ENCODE measurements around the gene ATP2A3.

The ATP2A3 gene

DNA sequence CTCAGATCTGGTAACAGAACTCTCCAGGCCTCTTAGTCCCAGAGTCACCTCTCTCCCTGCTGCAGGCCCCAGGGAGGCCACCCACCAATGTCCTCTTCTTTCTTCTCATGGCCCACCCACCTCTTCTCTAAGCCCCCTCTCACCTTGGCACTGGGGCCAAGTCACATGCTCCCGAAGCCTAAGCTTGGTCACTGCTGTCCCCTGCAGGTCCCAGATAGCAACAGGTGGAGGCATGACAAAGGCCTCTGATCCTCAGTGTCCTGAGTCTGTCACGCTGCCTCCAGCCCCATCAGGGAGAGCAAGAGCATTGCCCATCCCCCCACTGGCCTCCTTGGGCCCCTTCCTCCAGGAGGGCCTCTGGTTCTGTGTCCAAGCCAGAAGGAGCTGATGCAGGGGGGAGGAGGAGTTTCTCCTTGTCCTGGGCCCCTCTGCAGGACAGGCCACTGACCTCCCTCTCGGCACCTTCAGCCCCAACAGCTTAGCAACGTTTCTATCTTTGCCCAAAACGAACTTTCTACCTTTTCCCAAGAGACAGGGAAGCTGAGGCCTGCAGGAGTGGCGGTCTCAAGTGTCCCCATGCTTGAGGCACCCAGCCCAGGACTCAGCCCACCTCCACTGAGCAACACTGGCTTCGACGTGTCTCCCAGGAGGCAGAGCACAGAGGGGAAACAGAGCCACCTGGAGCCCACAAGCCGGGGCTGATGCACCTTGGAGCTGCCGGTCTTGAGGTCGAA, 56.6 kb downstream of the ATP2A3 start:
- DNase-seq, result no peak

DNA sequence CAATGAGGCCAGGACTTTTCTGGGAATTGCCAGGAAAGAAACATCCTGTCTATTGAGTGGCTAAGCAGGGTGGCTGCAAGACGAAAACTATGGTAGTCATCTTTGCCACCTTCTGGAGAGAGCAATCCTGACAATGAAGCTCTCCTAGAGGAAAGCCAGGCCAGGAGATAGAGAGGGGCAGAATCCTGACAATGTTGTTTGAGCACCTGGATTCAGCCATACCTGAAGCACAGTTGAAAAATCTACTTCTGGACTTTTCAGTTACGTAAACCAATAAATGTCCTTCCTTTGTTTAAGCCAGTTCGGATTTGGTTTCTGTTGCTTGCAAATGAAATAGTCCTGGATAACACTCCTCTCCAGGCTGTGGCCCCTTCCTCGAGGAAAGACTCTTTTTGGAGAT, 57.4 kb downstream of the ATP2A3 start:
- no peak for DNase-seq

DNA sequence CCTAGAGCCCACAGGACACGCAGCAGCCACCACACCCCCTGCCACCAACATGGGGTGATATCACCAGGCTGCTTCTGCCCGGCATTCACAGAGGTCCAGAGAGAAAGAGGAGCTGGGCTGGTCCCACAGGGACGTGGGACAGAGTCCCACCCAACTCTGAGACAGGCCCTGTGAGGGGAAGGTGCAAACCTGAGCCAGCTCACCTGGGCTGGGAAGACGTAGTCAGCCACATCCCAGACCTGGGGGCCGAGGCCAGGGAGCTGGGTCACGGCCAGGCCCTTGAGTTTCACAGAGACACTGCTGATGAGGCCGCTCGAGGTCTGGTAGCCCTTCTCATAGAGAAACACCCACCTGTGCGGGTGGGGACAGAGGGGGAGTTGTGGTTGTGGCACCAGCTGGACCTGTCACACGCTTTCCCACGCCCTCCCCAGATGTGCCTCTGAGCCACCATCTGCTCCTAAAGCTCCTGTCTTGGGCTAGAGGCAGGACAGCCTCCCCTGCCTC, 59.2 kb downstream of the ATP2A3 start:
- no peak for DNase-seq

DNA sequence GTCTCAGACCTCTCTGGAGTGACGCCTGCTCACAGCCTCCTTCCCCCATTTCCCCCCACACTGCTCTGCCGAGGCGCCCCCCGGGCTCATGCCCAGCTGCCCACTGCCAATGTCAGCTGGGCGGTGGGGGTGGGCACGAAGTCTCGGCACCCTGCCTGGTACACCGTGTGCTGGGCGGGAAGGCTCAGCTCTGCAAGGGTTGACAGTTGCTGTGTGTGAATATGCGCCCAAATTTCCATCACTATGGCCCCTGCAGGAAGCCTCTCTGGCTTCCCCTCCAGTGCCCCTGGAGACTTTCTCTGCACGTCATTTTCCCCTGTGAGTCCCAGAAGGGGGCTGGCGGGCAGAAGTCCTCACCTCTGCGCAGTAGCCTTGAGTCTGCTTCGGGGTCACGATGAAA, 59.7 kb downstream of the ATP2A3 start:
- no peak for DNase-seq

DNA sequence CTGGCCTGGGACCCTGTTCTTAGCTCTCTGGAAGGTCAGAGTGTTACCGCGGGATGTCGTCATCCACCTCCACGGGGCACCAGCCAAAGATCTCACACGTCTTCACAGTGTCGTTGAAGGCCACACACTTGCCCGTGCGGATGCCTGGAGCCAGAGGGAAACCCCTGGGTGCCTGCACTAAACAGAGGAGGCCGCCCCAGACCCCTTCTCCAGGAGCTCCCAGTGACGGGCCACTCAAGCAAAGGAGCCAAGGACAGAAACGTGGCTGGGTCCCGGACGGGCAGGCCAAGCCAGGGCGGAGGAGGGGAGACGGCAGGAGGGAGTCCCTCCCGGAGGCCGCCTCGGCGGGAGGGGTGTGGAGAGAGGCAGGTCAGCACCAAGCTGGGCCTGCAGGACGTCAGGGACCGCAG, 60.4 kb downstream of the ATP2A3 start:
- DNase-seq, result no peak

DNA sequence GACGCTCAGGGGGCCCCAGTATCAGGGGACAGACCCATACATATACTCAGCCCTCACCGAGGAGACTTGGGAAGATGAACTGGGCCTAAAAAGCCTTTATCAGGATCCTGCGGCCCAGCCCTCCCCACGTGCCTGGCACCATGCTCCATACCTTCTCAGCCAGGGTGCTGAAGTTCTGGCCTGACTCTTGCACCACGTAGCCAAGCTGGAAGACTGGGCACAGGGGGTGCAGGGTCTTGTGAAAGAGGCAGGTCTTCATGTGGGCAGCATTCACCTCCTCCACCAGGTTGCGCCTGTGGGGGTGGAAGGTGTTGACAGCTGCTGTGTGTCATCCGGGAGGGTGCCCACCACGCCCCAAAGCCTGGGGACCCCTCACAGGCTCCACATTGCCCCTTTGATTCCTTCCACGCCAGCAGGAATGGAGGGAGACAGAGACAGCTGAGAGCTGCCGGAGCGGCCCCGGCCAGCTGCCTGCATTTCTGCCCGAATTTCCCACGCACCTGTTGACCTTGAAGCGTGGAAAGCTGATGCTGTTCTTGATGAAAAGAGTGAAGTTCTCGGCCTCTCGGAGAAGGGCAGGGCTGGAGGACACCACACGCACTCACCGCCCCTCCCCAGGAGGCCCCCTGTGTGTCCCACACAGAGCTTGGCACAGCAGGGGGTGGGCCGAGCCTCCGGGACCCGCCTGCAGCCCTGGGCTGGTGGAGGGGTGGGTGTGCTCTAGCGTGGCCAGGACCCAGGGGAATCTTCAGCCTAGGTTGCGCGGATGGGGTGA, 61.0 kb downstream of the ATP2A3 start:
- no peak for DNase-seq

DNA sequence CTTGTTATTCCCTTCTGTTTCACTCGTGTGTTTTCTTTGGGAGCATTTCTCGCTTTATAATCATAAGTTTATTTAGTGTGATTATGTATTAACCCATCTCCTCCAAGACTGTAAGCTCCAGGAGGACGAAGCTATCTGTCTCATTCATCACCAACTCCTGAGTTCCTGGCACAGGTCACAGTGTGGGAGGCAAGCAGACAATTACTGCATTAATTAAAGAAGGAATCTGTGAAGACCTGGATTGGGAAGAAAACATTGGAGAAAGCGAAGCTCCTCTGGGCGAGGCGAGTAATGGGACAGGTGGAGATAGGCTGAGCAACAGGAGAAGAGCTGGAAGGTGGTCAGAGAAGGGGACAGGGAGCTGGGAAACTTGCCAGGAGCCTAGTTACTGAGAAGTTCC, 63.6 kb downstream of the ATP2A3 start:
- no peak for DNase-seq

DNA sequence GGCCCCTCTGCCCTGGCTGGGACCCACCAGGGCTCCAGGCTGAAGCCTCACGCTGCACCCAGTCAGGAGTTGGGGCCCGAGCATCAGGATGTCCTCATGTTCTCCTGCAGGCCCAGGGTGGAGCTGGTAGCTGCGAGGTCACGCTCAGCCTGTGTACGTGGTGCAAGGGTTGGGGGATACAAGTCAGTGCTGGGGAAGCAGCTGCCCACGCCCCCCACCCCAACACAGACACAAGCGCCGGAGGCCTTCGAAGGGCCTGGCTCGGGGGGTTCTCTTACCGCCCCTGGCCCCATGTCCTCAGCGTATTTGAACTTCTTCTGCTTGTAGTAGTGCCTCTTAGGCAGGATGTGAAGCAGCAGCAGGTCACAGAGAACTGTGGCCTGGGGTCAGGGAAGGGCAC, 66.5 kb downstream of the ATP2A3 start:
- DNase-seq, result no peak

DNA sequence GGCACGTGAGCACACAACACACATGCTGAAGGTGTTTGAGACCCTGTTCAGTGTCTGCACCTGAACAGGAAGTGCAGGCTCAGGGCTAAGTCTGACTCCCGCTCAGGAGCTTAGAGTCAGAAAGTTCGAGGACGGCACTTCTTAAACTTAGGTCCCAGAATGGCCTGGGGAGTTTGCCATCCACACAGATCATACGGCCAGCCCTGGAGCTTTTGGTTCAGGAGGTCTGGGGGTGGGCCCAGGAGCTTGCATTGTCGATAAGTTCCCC, 67.3 kb downstream of the ATP2A3 start:
- DNase-seq, result no peak

DNA sequence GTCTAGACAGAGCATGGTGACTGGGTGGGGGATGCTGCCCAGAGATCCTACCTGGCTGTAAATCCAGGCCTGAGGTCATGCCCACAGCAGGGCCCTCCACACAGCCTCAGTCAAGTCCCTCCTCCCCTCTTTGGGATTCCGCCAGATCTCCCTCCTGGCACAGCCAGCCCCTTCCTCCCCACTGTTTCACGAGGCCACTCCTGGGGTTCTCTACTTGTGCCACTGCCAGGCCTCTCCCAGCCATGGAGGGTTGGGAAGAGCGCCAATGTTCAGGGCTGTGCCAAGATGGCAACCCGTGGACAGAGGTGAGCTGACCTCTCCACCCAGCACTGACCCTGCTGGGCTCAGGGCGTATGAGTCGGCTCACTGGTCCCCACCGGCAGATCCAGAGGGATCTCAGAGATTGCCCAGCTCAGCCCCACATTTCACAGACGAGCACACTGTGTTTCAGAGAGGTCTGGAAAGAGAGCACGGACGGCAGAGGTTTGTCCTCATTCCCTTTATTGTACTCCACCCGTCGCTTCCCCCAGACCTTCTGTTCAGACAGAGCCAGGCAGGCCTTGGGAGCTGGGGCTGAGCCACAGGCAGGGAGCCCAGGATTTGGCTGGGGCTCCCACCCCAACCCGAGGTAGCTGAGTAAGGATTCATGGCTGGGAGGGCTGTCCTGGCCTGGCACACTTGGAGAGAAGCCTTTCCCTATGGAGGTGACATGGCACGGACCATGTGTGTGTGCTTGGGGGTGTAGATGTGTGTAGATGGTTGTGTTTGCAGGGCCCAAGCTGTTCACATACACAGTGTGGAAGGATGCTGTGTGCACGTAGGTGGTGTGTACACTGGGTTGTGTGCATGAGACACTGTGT, 67.9 kb downstream of the ATP2A3 start:
- no peak for DNase-seq

DNA sequence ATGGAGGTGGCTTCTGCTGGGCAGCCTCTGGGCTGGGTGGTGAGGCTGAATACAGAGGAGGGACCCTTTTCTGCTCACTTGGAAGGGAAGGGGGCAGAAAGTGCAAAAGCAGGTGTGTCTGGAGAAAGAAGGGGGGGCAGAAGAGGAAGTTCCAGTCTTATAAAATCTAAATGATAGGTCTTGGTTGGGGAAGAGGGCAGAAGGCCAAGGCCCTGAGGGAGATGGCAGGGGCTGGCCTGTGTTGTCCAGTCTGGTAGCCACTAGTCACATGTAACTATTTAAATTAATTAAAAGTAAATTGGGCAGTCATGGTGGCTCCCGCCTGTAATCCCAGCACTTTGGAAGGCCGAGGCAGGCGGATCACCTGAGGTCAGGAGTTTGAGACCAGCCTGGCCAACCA, 68.9 kb downstream of the ATP2A3 start:
- DNase-seq, result no peak

DNA sequence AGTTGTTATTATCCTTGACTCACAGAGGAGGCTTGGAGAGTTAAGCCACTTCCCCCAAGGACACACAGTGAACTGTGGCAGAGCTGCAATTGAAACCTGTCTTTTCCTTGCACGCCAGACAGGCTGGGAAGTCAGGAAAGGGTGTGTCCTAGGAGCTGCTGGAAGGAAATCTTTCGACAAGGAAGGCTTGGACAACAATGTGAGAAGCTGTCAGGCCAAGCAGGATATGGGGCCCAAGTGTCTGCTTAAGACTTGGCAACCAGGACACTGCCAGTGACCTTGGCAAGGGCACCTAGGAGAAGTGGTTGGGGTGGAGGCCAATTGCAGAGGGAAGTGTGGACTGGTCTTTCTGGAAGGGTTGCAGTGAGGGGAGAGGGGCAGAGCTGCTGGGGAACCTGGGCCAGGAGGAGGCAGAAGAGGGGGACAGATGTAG, 69.3 kb downstream of the ATP2A3 start:
- DNase-seq, result no peak

DNA sequence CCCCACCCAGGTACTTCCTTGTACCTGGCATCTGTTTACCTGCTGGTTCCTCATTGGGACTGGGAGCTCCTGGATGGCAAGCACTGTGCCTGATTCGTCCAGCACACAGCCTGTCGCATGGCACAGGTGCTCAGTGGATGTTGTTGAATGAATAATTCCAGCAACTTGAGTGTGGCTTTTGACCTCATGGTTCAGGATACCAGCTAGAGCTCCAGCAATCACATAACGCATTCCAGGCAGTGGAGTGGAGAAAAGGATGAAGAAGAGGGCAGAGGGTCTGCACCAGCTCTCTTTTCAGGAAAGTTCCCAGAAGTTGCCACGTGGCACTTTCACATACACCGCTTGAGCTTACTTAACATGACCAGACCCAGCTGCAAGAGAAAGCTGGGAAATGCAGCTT, 70.0 kb downstream of the ATP2A3 start:
- DNase-seq, result no peak

DNA sequence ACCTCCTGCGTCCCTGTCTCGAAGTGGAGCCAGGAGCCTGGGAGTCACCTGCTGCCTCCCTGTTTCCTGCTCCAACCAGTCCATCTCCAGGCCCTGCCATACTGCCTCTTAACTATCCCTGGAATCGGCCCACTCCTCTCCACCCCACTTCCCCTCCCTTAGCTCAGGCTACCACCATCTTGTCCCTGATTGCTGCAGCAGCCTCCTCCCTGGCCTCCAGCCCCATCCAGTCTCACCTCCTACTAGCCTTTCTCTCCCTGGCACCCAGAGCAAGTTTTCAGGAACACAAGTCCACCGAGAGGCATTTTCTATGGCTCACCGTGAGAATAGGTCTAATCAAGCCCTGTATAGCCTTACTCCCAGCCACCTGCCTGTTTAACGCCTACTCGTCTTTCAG, 70.5 kb downstream of the ATP2A3 start:
- no peak for DNase-seq

DNA sequence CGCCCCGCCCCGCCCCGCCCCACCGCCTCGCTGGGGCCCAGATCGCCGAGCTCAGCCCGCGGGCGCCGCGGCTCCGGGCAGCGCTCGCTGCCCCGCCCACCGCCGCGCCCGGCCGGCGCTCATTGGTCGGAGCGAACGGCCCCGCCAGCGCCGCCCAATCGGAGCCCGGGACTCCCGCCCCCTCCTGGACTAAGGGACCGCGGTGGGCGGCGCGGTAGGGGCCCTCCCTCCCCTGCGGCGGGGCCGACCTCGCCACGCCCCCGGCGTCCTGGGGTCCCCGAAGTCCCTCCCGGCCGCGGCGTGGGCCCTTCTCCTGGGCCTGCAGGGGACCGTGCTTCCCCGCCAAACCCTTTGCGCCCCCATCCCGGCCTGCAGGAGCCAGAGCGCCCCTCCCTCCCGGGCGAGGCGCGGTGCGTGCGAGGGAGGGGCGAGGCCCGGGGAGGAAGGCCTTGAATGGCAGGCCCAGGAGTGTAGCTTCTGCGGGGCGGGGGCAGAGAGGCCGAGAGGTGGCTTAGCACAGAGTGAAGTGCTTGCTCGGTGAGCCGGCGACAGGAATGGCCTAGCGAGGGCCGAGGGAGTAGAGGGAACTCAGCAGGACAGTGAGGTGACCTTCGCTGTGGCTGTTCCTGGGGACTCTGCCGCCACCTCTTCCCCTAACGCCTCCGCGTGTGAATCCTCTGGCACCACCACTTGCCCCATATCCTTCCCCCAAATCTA, 71.1 kb downstream of the ATP2A3 start, which contains the start of gene CAMKK1:
CAMKK1 (minus strand) TSS at position 51 of the 717 bp plus-strand sequence. CDS start 7,366 bp downstream, outside the sequence.
- peak; percentile 95 for DNase-seq

DNA sequence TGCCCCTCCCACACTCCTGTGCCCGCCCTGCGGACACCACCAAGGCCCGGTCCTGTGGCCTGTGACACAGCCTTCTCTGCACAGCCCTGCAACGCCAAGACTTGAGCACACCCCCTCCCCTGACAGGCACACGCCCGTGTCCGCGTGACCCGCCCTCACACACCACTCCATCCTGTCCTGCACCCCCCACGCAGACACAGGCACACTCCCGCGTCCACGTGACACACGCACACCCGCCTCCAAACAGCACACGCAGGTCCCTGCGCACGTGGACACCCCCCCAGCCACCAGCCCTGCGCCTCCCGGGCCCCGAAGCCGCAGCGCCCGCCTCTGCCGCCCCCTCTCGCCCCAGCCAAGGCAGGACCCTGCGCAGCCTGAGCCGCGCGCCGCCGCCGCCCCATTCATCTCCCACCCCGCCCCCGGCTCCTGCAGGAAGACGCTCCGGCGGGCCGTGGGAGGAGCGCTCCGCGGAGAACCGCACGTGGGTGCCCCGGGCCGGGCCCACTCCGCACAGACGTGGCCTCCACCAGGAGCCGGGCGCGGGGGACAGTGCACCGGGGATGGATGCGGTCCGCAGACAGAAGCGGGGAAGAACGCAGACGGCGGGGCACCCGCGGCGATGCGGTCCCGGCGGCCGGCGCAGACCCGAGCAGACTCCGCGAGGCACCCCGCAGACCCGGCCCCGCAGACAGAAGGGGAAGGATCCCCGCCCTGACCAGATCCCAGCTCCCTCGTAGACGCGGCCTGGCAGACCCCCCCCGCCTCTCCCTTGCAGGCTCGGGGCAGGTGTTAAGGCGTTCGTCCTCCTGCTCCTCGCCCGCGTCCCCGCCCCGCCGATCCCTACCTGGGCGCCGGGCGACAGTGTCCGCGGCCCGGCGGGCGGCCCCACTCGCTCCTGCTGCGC, 71.9 kb downstream of the ATP2A3 start:
- DNase-seq, result peak; percentile 74

DNA sequence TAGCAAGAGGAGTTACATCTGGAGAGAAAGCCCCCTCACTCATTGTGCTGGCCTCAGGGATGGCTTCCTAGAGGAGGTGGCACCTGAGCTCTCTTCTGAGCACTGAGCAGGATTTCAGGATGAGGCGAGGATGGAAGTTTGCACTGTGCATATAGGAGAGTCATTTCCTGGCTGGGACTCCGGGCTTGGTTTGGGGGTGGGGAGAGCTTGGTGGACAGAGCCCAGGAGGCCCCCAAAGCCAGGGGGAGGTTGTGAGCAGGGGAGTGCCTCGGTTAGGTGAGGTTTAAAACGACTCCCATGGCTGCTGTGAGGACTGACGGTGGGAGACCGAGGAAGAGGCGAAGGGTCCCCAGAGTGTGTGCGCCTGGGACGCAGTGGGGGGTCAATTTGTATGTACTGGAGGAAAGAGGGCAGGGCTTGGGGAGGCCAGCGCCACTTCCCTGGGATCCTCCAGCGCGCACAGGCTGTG, 72.6 kb downstream of the ATP2A3 start:
- DNase-seq, result no peak

DNA sequence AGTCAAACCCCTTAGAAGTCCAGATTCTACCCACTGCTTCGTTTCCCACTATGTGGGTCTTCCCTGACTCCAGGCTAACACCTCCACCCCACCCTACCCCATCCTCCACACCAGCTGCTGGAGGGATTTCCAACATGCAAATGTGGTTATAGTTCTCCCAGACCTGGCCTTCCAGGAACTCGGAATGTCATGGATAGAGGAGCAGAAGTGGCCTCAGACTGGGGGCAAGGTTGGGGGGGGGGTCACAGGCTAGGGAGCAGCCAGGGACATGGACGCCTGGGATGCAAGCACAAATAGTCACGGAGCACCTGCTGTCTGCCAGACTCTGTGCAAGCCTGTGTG, 73.4 kb downstream of the ATP2A3 start:
- DNase-seq, result no peak

DNA sequence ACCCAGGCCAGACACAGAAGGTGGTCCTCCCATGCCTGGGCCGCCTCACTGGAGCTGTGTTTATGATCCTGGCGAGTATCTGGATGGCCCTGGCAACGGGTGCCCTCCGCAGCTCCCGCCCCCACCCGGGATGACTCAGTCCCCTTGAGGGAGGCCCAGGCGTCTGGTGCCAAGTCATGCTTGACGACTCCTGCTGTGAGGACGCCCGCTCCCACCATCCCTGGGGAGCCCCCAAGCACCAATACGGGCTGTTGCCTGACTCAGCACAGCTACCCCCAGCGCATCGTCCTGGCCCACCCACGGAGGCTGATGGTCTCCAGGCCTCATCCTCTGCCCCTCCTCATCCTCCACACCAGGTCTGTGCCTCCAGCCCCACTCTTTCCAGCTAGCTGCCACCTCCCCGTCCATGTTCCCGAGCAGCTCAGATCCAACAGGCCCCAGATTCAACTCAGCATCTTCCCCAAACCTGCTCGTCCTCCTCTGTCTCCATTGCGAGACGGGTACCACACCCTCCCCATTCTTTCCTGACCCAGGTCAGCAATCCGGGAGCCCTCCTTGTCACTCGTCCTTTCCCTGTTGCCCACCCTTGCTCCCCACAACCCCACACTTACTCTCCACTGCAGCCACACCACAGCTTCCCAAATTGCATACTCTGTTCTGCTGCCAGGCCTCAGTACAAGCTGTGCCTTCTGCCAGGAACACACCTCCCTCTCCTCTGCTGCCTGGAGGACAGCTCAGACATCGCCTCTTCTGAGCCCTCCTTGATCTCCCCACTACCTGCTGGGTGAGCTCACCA, 74.0 kb downstream of the ATP2A3 start:
- peak; percentile 40 for DNase-seq

DNA sequence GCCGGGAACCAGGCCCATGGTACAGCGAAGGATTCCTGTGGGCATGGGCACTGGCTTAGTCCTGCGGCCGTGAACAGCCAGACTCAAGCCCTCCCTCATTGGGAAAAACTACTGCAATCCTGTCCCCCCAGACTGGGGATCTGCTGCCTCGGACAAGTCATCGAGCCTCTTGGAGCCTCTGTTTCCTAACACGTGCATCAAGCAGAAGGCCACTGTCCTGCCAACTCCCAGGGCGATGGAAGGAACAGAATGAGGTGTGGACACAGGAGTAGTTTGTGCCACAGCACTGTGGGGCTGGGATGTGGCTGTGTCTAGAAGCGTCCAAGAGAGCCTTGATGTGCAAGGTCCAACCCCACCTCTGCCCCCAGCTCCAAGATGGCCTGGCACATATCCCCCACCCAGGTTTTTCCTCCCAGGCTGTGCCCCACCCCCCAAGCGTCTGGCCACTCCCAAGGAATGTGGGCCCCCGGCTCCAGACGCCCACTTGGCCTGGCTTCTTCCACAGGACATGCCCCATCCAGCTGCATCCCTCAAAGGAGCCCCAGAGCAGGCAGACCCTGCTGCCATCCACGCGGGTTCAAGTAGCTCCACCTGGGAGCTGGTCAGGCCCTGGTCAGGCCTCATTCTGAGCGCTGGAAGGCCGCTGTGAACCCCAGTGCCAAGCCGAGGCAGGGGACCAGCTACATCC, 74.8 kb downstream of the ATP2A3 start:
- DNase-seq, result no peak

All from hematopoietic multipotent progenitor cell treated with erythropoietin and hydrocortisone succinate and interleukin-3 and kit ligand, for 6 days (in vitro differentiated cells).